Superior temporal gyrus (tissue), 1 donor: ENCODE results near the gene CSNK2A1.
"Not testable (repeated sequence)": the region's sequence is repeated elsewhere in the genome, so short reads cannot be mapped to it uniquely, and the experiment has no call there.

ENCODE experiments used
- DNase-seq: peaks from one replicate; pipeline ENCODE4 v3.0.0-alpha.2; 2016; ENCODE audit errors: extremely low spot score

The CSNK2A1 gene

GRCh38 chr20:543369-544152 lies at the start of gene CSNK2A1:
Gene CSNK2A1 (minus strand): TSS chr20:543790. CDS start chr20:508551, 35,239 bp downstream.
- peak; percentile 99 for DNase-seq

GRCh38 chr20:592506-592905 lies 48.9 kb upstream of the CSNK2A1 start:
- DNase-seq = no peak

- no peak for DNase-seq
These were observed 48.4 kb upstream of the CSNK2A1 start for GRCh38 chr20:591941-592340.

GRCh38 chr20:588932-589672 lies 45.5 kb upstream of the CSNK2A1 start:
- no peak for DNase-seq

GRCh38 chr20:588476-588875 lies 44.9 kb upstream of the CSNK2A1 start:
- DNase-seq = no peak

- no peak for DNase-seq
These were observed 41.3 kb upstream of the CSNK2A1 start for GRCh38 chr20:584971-585301.

- DNase-seq = no peak
These were observed 40.8 kb upstream of the CSNK2A1 start for GRCh38 chr20:584161-584970.

GRCh38 chr20:582204-582603 lies 38.6 kb upstream of the CSNK2A1 start:
- DNase-seq = no peak

- DNase-seq = not testable (repeated sequence)
These were observed 35.5 kb upstream of the CSNK2A1 start for GRCh38 chr20:578940-579690.

- no peak for DNase-seq
These were observed 33.7 kb upstream of the CSNK2A1 start for GRCh38 chr20:577167-577791.

GRCh38 chr20:576156-576555 lies 32.6 kb upstream of the CSNK2A1 start:
- no peak for DNase-seq

GRCh38 chr20:575230-575629 lies 31.6 kb upstream of the CSNK2A1 start:
- DNase-seq = no peak

- no peak for DNase-seq
These were observed 30.8 kb upstream of the CSNK2A1 start for GRCh38 chr20:574297-574942.

- DNase-seq = no peak
These were observed 30.1 kb upstream of the CSNK2A1 start for GRCh38 chr20:573414-574296.

GRCh38 chr20:572727-573126 lies 29.1 kb upstream of the CSNK2A1 start:
- DNase-seq = no peak

- no peak for DNase-seq
These were observed 28.3 kb upstream of the CSNK2A1 start for GRCh38 chr20:571754-572441.

- no peak for DNase-seq
These were observed 25.3 kb upstream of the CSNK2A1 start for GRCh38 chr20:568673-569415.

GRCh38 chr20:568097-568652 lies 24.6 kb upstream of the CSNK2A1 start:
- DNase-seq = no peak
